HG03025 (cell line): ENCODE measurements around the gene TSPAN18.

Experiments used
- ATAC-seq: cut with Tn5 transposase; IDR thresholded peaks from one replicate; pipeline ENCODE4 v1.9.1; 2021; ENCODE audit warnings: mild to moderate bottlenecking, moderate library complexity; ENCODE audit not compliant: unreplicated experiment, low FRiP score

The TSPAN18 gene

GRCh38 chr11:44775366-44775984 lies 48.7 kb downstream of the TSPAN18 start:
- no peak for ATAC-seq

GRCh38 chr11:44775985-44776446 lies 49.3 kb downstream of the TSPAN18 start:
- ATAC-seq: no peak

GRCh38 chr11:44776551-44777208 lies 49.9 kb downstream of the TSPAN18 start:
- no peak for ATAC-seq

GRCh38 chr11:44777209-44778194 lies 50.7 kb downstream of the TSPAN18 start:
- no peak for ATAC-seq

GRCh38 chr11:44778195-44779100 lies 51.7 kb downstream of the TSPAN18 start:
- no peak for ATAC-seq

- ATAC-seq: no peak
Measured at GRCh38 chr11:44779736-44780520, 53.2 kb downstream of the TSPAN18 start.

GRCh38 chr11:44780940-44781631 lies 54.3 kb downstream of the TSPAN18 start:
- no peak for ATAC-seq

GRCh38 chr11:44781655-44782054 lies 54.9 kb downstream of the TSPAN18 start:
- no peak for ATAC-seq

GRCh38 chr11:44782478-44782877 lies 55.7 kb downstream of the TSPAN18 start:
- no peak for ATAC-seq

GRCh38 chr11:44784436-44784760 lies 57.6 kb downstream of the TSPAN18 start:
- no peak for ATAC-seq

- no peak for ATAC-seq
Measured at GRCh38 chr11:44784851-44785250, 58.1 kb downstream of the TSPAN18 start.

GRCh38 chr11:44785856-44786607 lies 59.3 kb downstream of the TSPAN18 start:
- ATAC-seq: no peak

- no peak for ATAC-seq
Measured at GRCh38 chr11:44787070-44787469, 60.3 kb downstream of the TSPAN18 start.

GRCh38 chr11:44787981-44788380 lies 61.2 kb downstream of the TSPAN18 start:
- ATAC-seq: no peak

GRCh38 chr11:44788536-44789261 lies 61.9 kb downstream of the TSPAN18 start:
- ATAC-seq: no peak

GRCh38 chr11:44789496-44789895 lies 62.7 kb downstream of the TSPAN18 start:
- ATAC-seq: no peak

- no peak for ATAC-seq
Measured at GRCh38 chr11:44790211-44790610, 63.4 kb downstream of the TSPAN18 start.
